ENCODE results near the gene MARCHF9.
"Not testable (repeated sequence)": the region's sequence is repeated elsewhere in the genome, so short reads cannot be mapped to it uniquely, and the experiment has no call there.

Gene MARCHF9

DNA sequence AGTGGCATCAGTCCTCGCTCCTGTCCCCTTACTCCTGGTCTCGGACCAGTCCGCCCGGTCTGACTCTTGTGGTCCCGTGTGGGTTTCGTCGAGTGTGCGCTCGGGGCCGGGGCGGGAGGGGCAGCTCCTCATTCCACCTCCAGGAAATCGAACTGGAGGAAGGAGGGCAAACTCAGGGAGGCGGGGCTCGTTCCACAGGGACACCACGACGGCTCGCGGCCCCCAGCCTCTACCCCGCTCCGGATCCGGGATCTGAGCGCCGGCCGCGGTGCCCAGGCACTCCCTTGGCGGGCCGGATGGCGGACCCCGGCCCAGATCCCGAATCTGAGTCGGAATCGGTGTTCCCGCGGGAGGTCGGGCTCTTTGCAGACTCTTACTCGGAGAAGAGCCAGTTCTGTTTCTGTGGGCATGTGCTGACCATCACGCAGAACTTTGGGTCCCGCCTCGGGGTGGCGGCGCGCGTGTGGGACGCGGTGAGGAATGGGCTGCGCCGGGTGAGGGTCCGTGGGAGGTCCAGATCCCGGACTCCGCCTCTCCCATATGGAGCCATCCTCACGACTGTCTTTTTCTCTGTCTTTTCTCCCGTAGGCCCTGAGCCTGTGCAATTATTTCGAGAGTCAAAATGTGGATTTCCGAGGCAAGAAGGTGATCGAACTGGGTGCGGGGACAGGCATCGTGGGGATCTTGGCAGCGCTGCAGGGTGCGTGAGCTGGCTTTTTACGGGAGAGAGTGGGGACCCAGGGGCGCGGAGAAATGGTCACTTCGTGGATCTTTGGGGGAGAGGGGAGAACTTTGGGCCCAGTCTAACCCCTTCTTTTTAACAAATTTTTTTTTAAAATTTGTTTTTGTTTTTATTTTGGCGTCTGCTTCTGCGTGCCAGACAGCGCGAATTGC lies 17.8 kb downstream of the MARCHF9 start, which contains the start of gene EEF1AKMT3:
TSS of gene EEF1AKMT3 (plus strand) at position 186 of the 894 bp plus-strand sequence. CDS start at position 297, 111 bp downstream.
- TF ChIP-seq, protein P1, sequence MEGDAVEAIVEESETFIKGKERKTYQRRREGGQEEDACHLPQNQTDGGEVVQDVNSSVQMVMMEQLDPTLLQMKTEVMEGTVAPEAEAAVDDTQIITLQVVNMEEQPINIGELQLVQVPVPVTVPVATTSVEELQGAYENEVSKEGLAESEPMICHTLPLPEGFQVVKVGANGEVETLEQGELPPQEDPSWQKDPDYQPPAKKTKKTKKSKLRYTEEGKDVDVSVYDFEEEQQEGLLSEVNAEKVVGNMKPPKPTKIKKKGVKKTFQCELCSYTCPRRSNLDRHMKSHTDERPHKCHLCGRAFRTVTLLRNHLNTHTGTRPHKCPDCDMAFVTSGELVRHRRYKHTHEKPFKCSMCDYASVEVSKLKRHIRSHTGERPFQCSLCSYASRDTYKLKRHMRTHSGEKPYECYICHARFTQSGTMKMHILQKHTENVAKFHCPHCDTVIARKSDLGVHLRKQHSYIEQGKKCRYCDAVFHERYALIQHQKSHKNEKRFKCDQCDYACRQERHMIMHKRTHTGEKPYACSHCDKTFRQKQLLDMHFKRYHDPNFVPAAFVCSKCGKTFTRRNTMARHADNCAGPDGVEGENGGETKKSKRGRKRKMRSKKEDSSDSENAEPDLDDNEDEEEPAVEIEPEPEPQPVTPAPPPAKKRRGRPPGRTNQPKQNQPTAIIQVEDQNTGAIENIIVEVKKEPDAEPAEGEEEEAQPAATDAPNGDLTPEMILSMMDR (conservative IDR thresholded peaks at IDR 0.05), result no peak
- TF ChIP-seq ZFX (IDR thresholded peaks at IDR 0.05), result peak; percentile 60; the same call in 1 of the 2 replicates
- H3K27ac ChIP-seq, result peak within 1 kb of the TSS; percentile 97

GRCh38 chr12:57774634-57775033 lies 19.7 kb downstream of the MARCHF9 start:
- H3K27ac ChIP-seq, result not testable (repeated sequence)

GRCh38 chr12:57775044-57775443 lies 20.1 kb downstream of the MARCHF9 start:
- no peak overlapping the region for H3K27ac ChIP-seq
- no peak for TF ChIP-seq ZFX (IDR thresholded peaks at IDR 0.05)
- TF ChIP-seq, protein P1 (conservative IDR thresholded peaks at IDR 0.05), result no peak

GRCh38 chr12:57775563-57776246 lies 20.8 kb downstream of the MARCHF9 start:
- TF ChIP-seq ZFX (IDR thresholded peaks at IDR 0.05), result no peak
- TF ChIP-seq, protein P1 (conservative IDR thresholded peaks at IDR 0.05), result no peak; the same call in 1 of the 2 replicates

DNA sequence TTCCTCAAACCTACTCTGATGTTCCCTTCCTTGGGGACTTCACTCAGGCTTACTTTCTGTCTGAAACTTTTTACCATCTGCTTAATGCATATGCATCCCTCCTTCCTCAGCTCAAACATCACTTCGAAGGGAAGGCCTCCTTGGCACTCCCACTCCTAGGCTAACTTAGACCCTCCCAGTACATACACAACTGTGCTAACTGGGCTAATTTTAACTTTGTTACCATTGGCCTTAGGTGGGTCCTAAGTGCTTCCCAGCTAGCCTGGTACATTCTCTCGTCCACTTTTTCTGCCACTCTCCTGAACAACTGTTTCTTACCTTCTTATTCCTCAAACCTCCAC lies 21.3 kb downstream of the MARCHF9 start:
- no peak for TF ChIP-seq ZFX (IDR thresholded peaks at IDR 0.05)
- TF ChIP-seq, protein P1 (conservative IDR thresholded peaks at IDR 0.05), result no peak; the same call in 1 of the 2 replicates
- no peak overlapping the region for H3K27ac ChIP-seq

More at GRCh38 chr12:57775563-57776246, 20.8 kb downstream of the MARCHF9 start:
- no peak overlapping the region for H3K27ac ChIP-seq

GRCh38 chr12:57777367-57777766 lies 22.5 kb downstream of the MARCHF9 start:
- no peak overlapping the region for H3K27ac ChIP-seq
- TF ChIP-seq ZFX (IDR thresholded peaks at IDR 0.05), result no peak
- TF ChIP-seq, protein P1 (conservative IDR thresholded peaks at IDR 0.05), result no peak

DNA sequence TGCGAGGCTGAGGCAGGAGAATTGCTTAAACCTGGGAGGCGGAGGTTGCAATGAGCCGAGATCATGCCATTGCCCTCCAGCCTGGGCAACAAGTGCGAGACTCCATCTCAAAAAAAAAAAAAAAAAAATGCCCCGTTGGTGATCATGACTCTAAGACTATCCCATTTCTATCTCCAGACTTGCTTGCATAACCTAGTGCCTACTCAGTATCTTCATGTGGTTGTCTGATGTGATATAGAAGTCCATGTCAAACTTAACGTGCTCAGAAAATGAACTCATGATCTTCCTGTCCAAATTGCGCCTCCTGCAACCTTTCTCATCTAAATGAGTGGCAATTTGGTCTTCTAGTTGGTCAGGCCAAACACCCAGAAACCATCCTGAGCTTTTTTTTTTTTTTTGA lies 23.0 kb downstream of the MARCHF9 start:
- TF ChIP-seq, protein P1 (conservative IDR thresholded peaks at IDR 0.05), result no peak
- TF ChIP-seq ZFX (IDR thresholded peaks at IDR 0.05), result no peak

More for the DNA sequence above, 23.0 kb downstream of the MARCHF9 start:
- H3K27ac ChIP-seq, result no peak overlapping the region
